GM13976 (cell line): ENCODE measurements around the gene TRPC4AP.

Source experiments
- DNase-seq: peaks from one replicate; pipeline ENCODE4 v3.0.0; 2012; ENCODE audit warnings: low spot score
- in situ Hi-C: fragments of 300-500 bp; cut with MboI; formaldehyde crosslinking; loops from one replicate; pipeline ENCODE4 v1.12.0; 2022; ENCODE audit warnings: low sequenced_read_pairs, mixed read lengths, inconsistent platforms; ENCODE audit not compliant: unreplicated experiment
- TF ChIP-seq, protein P1 (sequence below): IDR thresholded peaks from 2 replicates; pipeline ENCODE4 v1.5.1; 2012; ENCODE audit warnings: borderline replicate concordance, mild to moderate bottlenecking; ENCODE audit not compliant: insufficient read depth; ENCODE audit errors: extremely low read depth, missing control alignments, control extremely low read depth

Gene TRPC4AP

GRCh38 chr20:34956041-34956458 is 136.6 kb downstream of the TRPC4AP start:
- TF ChIP-seq, protein P1, sequence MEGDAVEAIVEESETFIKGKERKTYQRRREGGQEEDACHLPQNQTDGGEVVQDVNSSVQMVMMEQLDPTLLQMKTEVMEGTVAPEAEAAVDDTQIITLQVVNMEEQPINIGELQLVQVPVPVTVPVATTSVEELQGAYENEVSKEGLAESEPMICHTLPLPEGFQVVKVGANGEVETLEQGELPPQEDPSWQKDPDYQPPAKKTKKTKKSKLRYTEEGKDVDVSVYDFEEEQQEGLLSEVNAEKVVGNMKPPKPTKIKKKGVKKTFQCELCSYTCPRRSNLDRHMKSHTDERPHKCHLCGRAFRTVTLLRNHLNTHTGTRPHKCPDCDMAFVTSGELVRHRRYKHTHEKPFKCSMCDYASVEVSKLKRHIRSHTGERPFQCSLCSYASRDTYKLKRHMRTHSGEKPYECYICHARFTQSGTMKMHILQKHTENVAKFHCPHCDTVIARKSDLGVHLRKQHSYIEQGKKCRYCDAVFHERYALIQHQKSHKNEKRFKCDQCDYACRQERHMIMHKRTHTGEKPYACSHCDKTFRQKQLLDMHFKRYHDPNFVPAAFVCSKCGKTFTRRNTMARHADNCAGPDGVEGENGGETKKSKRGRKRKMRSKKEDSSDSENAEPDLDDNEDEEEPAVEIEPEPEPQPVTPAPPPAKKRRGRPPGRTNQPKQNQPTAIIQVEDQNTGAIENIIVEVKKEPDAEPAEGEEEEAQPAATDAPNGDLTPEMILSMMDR, result no peak
- DNase-seq, result no peak
- in situ Hi-C loops, result no loop called here

- in situ Hi-C loops, result no loop called here
- DNase-seq, result peak; percentile 98
- TF ChIP-seq, protein P1, result peak; percentile 41
These were observed 137.2 kb downstream of the TRPC4AP start, which contains the start of the genes GSS and MYH7B for GRCh38 chr20:34955231-34956040. TSS of gene GSS (minus strand) at chr20:34955806. CDS start at chr20:34951852, 3,954 bp downstream. TSS of gene MYH7B (plus strand) at chr20:34955868. CDS start at chr20:34978006, 22,138 bp downstream.

DNA sequence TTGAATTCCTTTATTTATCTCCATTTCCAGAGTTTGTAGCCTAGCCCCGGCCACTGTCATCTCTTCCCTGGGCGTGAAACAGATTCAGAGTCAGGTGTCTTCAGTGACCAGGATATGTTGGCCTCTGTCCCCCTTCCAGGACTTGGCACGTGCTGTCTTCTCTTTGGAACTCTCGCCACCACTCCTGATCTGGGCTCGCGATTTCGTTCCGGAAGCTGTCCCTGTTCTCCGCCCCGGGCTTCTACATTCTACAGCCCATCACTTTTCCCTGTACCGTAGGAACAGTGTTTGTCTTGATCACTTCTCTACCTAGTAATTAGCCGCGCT is 137.7 kb downstream of the TRPC4AP start:
- TF ChIP-seq, protein P1, result no peak
- no peak for DNase-seq
- in situ Hi-C loops, result no loop called here

DNA sequence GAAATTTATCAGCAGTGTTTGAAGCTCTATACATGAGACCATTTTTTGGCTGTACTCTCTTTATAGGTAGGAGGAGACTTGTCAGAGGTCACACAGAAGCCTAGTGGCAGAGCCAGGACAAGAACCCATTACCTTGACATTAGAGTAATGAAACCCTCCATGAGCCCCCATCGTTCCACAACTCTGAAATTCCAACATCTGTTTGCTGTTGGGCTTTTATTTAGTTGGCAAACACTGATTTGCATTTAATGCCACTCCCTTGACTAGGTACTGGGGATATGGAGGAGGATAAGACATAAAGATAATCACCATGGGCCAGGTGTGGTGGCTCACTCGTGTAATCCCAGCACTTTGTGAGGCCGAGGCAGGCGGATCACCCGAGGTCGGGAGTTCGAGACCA is 138.6 kb downstream of the TRPC4AP start:
- TF ChIP-seq, protein P1, result no peak
- DNase-seq, result no peak
- in situ Hi-C loops, result no loop called here

- DNase-seq, result no peak
- in situ Hi-C loops, result no loop called here
- TF ChIP-seq, protein P1, result no peak
These were observed 139.9 kb downstream of the TRPC4AP start for GRCh38 chr20:34952671-34953070.
